Fibroblast of upper back skin (primary cell): ENCODE data around the gene ANKRD23.
"Not testable (repeated sequence)": the region's sequence is repeated elsewhere in the genome, so short reads cannot be mapped to it uniquely, and the experiment has no call there.

Source experiments
- DNase-seq: peaks from one replicate; pipeline ENCODE4 v3.0.0-alpha.2; 2013

ANKRD23 gene

DNA sequence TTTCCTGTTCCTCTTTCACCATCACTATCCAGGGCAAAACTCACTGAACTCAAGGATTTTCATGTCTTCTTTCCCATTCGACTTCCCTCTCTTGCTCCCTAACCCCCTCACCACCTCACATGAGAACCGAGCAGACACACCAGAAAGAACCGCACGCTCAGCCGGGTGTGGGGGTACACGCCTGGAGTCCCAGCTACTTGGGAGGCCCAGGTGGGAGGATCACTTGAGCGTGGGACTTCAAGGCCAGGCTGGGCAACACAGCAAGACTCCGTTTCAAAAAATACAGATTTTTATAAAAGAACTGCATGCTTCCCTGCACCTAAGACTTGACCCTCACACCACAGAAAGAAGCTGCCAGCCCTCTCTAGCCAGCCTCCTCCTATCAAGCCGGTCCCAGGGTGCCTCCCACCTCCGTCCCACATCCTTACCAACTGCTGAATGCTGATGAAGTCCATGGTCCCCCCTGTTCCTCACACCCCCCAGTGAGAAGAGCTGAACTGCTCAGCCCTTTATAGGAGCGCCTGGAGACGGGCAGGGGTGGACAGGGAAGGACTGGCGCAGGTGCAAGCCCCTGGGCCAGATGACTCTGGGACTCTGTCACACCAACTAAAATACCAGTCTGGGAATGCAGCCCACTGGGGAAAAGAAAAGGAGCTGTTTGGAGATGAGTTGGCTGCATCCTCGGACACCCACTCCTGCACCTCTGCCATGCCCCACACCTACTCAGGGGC is at the start of gene ANKRD23:
Gene ANKRD23 (minus strand): TSS at position 484 of the 731 bp plus-strand sequence. CDS start 29 bp downstream, at position 455.
- no peak for DNase-seq

DNA sequence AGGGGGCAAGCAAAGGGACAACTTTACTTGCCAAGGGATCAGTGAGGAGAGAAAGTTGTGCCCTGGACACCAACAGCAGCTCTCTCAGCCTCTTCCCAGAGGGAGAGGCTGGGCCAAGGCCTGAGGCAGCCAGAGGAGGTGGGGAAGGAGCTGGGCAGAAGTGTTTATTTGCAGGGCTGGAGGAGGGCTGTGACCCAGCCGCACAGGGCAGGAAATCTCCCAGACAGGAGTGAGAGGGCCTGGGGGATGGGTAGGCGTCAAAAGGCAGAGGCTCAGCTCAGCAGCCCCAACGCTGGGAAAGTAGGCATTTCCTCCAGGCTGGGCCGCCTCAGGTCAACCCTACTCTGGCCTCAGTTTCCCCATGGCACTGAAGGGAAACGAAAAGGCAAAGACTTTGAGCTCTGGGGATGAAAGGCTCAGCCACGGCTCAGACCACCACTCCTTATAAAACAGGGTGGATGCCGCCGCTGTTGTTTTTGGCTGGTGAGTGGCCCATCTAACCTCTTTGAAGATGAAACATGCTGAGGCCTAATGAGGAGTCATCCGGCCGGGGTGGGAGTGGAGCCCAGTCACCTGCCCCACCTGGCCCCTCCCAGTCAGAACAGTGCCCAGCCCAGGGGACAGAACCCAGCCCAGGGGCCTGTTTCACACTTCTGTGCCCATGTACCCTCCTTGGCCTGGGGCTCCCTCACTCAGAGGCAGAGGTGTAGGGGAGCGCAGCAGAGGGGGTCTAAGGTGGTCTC is 47.9 kb upstream of the ANKRD23 start:
- DNase-seq: peak; percentile 37

DNA sequence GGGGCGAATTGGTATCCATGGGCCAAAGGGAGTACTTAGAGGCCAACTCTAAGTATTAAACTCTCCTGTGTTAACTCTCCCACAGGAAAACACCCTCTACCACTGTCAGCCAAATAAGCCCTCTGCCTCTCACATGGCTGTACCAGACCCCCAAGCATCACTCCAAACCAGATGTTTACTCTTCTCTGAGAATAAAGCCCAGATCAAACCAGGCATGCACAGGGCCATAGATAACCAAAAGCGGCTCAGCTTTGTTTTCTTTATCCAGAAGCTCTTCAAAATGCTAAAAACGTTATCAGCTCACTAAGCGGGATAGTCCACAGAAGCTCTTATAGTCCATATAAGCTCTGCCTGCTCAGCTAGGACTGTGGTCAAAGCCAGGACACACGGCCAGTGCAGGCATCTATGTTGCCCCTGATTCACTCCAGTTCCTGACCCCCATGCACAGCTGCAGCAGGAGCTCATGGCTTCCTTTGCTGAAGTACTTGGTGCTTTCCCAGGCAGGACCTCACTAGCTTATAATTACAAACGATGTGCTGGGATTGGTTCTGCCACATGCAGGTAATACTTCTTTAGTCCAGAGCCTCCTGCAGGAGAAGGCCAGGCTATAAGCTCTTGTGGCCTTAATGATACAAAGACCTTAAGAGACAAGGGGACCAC is 47.0 kb upstream of the ANKRD23 start:
- DNase-seq: no peak

DNA sequence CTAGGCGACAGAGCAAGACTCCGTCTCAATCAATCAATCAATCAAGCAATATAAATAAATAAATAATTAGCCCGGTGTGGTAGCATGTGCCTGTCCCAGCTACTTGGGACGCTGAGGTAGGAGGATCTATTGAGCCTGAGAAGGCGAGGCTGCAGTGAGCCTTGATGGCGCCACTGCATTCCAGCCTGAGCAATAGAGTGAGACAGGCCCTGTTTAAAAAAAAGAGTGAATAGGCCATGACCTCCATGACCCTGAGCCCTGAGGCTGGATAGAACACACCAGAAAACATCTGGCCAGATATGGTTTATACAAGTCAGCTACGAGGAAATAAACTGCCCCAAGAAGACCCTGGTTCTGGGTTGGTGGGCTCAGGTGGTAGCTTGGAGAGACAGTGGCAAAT is 46.4 kb upstream of the ANKRD23 start:
- no peak for DNase-seq

DNA sequence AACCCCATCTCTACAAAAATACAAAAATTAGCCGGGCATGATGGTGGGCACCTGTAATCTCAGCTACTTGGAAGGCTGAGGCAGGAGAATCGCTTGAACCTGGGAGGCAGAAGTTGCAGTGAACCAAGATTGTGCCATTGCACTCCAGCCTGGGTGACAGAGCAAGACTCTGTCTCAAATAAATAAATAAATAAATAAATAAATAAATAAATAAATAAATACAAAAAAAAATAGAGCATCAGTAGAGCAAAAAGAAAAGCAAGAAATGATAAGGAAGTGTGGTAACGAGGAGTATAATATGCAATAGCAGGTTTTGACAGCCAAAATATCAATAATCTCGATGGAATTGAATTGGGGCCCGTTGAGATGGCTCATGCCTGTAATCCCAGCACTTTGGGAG is 45.7 kb upstream of the ANKRD23 start:
- DNase-seq: not testable (repeated sequence)

DNA sequence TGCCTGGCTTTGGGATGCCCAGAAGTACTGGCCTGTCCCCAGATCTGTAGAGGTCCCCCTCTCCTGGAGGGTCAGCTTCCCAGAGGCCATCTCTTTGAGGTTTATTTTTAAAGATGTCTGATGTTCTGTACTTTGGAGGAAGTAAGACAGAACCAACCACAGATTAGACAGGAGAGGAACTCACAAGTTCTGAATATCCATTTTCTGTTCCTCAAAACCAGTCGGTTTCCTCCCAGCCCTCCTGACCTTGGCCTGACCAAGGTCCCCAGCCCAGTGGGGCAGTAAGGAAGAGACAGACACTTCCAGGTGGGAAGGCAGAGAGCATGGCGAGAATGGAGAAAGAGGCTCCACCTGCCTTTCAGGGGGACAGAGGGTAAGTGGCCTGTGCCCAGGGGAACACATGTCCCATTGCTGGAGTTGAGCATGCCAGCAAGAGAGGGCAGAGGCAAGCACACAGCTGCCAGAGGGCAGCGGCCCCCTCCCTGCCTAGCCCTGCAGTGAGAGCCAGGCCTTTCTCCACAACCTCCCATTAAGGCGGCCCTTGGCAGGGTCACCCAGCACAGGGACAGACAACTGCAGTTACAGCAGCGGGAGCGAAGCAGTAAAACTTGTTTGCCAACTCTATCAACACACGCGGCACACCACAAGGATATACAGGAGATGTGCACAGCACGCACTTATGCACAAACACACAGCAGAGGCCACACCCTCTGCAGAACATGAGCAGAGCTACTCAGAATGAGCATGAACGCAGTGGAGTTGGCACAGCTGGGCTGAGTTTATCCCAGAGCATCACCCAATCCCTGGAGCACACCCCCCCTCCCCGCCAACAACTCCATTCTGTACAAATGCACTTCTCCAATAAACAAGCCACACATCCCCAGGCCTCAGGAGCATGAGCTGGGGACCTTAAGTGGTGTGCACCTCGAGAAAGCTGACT is 44.5 kb upstream of the ANKRD23 start:
- DNase-seq: no peak

DNA sequence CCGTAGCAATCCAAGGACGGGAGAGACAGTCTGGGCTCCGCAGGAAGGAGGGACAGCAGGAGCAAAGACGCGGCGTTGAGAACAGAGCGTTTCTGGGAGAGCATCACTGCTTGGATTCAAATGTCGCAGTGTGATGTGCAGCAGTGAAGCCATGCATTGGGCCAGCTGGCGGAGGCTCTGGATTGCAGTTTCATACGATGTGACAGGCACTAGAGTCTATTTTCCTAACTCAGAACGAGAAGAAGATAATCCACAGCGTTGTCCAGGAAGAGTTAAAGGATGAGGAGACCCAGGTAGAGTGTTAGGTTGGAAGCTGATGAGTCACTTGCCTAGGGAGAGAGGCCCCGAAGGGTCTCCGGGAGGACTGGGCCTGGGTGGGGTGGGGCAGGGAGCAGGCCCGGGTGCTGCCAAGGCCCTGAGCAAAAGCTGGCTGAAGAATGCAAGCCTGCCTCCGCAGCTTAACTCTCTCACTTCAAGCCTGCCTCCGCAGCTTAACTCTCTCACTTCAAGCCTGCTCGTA is 43.7 kb upstream of the ANKRD23 start:
- DNase-seq: no peak

DNA sequence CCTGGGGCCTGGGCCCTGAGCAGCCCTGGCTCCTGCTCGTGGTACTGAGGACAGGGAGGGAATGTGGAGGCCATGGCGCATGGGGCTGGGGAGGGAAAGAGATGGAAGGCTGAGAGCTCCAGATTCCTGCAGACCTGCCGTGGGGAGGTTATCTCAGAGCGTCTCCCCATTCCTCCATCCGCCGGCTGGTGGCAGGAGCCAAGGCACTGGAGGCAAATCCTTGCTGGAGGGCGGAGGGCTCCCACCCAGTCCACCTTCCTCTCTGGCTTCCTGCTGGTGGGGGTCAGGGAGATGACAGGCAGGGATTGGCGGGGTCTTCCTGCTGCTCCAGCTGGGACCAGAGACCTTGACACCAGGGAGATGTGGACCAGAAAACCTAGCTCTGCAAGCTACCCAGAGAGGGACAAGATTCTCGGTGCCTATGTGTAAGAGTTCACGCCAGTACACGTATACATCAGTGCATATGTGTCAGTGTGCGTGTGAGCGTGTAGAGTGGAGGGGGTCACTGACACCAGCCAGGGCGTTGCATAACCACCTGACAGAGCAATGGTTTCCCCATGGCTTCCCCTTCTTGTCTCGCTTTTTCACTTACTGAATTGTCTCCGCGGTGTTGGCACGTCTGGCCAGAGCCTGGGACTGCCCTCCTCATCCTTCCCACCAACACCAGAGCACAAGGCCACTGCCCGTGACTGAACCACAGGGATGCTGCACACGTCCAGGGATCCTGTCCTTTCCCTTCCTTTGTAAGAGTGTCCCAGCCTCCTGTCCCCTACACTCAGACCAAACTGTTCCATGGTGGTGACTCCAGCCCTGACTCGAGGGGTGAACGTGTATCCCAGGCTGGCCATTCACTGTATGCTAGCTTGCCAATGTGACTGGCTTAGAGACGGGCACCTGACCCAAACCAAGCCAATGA is 41.9 kb upstream of the ANKRD23 start:
- no peak for DNase-seq

DNA sequence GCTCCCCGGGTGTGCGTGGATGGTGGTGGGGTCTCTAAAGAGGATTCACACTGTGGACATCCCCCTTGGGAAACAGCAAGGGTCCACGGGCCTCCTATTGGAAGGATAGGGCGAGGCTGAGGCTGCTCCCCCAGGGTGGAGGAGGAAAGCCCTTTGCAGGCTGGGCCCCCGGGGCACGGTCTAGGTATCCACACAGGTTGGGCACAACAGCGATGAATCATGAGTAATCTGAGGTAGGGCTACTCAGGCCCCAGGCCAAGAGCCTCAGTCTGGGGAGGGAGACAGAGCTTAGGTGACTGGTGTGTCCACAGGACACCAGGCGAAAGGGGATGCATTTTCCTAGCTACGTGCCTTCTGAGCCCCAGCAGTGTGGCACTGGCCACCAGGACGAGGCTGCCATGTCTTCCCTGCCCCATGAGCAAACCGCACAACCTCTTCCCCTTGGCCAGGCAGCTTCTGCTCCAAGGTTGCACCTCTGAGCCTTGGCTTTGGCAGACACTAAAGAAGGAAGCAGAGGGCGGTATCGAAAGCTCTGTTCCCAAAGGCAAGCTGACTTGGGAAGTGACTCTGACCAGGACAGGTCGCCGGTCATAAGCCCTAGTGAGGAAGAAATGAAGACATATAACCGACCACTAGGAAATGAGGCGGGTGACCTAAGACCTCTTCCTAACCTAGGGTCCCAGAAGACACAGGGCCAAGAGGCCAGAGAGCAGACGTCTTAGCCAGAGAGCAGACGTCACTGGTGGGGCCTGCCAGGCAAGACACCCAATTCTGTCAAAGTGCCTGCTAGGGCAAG is 40.7 kb upstream of the ANKRD23 start:
- DNase-seq: no peak

DNA sequence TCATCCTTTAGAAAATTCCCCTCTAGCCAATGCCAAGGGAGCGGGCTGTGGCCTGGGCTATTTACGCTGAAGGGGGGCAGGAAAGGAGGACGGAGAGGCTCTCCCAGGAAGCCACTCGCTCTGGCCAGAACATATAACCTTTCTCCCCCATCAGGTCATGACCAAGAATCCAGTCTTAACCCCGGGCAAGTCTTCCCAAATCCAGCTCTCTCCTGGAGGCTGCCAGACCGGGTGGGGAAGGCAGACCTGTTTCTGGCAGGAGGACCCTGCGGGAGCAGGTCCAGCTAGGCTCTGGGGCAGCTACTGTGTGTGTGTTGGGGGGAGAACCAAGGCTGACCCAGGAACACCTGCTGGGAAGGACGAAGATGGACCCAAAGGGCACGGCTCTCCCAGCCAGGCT is 39.5 kb upstream of the ANKRD23 start:
- no peak for DNase-seq

DNA sequence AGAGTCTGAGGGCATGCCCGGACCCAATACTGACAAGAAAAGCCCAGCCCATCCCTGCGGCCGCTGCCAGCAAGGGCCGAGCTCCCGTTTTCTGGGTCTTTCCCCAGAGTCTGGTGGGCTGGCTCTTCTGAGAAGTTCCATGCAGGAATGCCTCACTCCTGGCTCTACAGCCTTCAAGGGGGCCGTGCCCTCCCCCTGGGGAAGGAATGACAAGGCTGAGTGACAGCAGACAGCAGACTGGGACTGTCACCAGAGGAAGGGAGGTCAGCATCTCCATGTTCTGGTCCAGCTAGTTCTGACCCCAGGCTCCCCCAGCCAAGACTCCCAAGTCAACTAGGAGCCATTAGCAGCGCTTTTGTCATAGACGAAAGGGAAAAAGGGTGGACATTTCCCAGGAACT is 39.1 kb upstream of the ANKRD23 start:
- no peak for DNase-seq

DNA sequence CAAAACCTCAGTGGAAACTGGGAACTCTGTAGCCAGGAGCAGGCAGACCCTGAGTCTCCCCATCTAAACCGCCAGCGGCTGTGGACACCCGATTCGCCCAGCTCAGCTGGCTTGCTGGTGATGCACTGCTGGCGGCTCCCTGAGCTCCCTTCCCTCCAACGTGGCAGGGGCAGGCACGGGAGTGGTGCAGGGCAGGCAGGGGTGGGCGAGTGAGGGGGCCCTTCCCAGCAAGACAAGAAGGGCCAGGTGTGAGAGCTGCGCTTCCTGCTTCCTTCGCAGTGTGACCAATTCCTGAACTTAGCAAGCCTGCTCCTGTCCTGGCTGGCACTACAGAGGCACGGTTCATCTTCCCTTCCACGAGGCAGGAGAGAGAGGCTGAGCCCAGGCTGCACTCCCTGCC is 38.4 kb upstream of the ANKRD23 start:
- DNase-seq: no peak

DNA sequence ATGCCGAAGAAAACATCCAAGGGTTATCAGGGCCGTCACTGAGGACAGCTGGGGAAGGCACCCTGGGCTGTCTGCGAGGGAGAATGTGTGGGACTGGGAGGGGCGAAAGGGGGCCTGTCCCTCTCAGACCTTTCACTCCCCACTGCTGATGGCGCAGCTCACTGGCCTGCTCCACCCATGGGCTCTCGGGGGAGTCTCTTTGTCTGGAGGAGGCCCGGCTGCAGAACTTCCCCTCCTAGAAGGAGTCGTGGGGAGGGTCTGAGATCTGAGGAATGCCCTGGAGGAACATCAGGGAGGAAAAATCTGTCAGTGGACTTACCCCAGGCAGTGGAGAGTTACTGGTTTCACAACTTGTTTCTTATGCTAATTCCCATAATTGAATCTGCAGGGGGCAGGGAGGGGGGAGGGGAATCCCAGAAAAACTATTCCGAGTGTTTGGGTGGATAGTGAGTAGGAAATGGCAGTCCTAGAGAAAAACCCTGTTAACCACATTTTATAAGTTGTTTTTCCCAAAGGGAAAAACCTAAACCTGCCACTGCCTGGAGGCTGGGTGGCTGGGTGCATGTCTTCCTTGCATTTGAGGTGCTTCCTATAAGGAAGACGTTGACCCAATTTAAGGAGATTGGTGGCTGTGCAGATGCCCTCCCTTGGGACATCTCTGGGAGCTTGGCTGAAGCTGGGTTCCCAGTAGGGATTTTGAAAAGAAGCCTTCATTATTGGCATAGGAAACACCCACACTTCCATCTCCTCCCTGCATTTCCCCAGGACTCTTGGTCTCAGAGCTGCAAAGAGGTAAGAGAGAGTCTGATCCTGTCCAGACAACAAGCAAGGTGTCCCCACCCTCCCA is 37.8 kb upstream of the ANKRD23 start:
- no peak for DNase-seq

DNA sequence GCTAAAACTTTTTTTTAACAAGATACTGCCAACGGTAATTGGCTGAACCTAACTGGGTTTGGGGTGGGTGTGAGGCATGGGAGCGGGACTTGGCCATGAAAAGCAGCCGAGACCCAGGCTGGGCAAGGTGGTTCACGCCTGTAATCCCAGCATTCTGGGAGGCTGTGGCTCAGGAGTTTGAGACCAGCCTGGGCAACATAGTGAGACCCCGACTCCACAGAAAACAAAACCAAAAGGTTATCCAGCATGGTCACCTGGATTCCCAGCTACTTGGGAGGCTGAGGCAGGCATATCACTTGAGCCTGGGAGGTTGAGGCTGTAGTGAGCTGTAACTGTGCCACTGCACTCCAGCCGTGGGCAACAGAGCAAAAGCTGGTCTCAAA is 37.1 kb upstream of the ANKRD23 start:
- no peak for DNase-seq

DNA sequence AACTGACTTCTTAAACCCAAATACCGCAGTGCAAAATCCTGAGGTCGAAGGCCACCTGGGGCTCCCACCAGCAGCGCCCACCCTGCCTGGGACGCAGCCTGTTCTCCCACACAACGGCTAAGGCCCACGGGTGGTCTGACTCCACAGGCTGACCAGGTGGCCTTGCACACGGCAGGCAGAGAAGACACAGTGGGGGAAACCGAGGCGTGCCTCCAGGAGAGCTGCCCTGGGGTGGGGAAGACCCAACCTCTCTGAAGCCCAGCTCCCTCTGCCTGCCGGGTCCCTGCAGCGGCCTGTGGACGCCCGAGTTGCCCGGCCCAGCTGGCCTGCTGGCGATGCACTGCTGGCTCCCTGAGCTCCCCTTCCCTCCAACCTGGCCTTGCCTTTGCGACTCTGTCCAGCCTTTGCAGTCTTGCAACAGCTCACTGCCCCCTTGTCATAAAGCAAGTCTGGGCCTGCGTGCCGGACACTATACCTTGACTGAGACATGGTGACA is 35.8 kb upstream of the ANKRD23 start:
- DNase-seq: no peak

DNA sequence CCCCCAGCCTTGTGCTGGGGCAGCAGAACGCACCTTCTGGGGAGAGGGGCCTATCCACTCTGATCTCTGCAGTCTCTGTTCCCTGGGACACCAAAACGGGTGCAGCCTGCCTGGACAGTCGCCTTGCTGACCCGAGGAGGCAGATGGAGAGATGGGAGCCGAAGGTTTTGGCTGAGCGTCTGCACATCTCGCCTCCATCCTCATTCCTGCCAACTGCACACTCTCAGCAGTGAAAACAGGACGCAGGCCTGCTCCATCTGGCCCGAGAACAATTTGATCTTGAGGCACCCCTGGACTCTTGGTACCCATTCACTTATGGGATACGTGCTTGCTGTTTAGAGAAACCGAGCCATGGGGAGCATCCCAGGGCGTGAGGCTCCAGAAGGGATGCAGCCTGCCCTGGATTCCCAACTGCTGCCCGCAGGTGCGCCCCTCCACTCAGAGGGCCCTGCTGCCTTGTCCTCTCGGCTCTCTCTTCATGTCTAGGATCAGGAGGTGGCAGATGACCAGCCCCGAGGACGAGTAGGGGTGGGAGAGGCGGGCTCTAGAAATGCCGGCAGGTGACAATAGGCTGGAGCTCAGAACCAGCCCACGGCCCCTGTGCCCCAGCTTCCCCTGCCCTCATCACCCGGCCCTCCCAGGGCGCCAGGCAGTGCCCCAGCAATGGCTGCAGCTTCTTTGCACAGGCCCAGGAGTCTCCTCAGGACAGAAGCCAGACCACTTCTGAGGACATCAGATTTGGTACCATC is 35.1 kb upstream of the ANKRD23 start:
- no peak for DNase-seq

DNA sequence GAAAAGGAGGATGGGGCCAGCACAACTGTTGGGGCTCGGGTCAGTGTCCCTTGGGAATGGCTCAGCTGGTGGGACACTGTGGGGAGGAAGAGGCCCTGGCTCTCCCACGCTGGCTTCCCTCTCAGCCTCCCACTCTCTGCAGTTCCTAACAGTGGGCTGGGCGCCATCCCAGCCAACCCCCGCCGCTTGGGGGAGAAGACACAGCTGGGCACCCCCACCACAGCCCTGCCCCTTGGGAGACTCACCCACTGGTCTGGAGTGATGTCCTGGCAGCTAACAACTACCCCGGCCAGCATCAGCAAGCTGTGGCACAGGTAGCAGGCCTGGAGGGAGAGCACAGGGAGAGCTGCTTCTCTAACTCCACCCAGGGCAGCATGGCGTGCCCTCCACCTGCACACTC is 34.4 kb upstream of the ANKRD23 start:
- no peak for DNase-seq

DNA sequence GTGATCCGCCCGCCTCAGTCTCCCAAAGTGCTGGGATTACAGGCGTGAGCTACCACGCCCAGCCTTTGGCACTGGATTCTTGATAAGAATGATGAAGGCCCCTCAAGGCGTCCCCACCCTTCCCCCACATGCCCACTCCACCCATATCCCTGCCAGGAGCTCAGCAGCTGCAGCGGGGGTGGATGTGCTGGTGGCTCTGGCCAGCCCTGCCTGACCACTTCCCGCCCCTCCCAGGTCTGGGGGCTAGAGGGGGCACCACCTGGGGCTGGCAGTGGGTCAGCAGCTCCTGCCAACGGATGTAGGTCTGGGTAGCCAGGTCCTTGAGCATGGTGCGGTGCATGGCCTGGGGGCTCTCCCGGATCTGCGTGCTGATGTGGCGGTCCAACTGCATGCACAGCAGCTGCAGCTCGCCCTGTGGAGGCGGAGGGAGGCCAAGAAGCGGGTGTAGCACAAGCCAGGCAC is 33.8 kb upstream of the ANKRD23 start:
- no peak for DNase-seq

DNA sequence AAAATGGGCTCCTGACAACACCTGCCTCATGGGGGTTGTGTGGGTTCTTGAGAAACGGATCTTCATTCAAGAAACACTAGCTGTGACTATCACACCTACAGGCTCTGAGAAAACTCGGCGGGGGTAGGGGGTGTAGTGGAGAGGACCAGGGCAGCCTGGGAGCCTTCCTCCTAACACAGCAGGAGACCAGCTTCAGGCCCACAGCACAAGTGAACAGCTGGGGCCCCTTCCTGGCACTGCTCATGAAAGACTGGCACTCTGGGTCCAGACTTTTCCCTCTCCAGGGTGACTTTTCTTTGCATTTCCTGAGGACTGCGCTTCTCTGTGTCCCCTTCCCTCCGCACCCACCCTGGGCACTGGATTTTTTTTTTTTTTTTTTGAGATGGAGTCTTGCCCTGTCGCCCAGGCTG is 33.2 kb upstream of the ANKRD23 start:
- DNase-seq: no peak
